Measurements from ENCODE around the gene SMIM38.

SMIM38 gene

DNA sequence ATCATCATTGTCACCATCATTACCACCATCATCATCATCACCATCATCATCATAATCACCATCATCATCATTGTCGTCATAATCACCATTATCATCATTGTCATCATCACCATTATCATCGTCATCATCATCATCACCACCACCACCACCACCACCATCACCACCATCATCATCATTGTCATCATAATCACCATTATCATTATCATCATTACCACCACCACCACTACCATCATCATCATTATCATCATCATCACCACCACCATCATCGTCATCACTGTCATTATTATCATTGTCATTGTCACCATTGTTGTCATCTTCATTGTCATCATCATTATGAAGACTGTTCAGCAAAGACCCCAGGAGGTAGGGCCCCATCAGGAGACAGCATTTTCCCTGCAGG is 33.3 kb downstream of the SMIM38 start:
- DNase-seq, result no peak

- DNase-seq, result no peak
Observed at GRCh38 chr11:69190796-69191536, 35.2 kb downstream of the SMIM38 start.

DNA sequence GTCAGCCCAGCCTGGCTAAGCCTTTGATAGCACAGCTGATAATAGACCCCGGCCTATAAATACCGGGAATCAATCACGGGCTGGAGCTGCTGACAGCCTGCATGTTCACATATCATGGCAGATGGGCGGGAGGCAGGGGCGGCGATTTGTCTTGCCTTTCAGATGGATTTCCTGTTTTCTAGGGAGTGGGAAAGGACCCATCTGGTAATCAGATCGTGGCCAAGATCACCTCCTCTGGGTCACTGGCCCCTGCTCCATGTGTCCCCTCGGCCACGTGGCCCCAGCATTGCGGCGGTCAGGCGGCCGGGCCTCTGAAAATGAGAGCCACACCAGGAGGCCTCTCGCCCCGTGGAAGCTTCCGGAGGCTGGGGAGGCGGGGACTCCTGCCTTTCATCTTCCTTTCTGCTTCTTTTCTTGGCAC is 36.6 kb downstream of the SMIM38 start:
- DNase-seq, result no peak

DNA sequence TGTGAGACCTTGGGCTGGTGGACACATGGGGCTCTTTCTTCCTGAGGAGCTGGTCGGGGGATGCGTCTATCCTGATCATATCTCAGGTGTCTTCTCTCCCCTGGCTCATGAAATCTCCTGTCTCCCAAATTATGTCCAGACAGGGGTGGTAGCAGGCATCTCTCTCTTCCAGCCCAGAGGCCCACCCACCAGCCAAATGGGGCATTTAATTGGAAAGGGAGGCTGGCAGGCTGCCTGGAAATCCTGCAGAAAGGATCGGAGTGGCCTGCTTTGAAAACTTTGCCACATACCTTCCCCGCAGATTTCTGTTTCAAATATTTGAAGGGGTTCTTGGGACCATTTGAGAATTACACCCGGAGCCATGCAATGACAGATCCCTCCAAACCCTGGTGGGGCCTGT is 37.4 kb downstream of the SMIM38 start:
- no peak for DNase-seq

- no peak for DNase-seq
Observed at GRCh38 chr11:69193629-69194028, 37.9 kb downstream of the SMIM38 start.

DNA sequence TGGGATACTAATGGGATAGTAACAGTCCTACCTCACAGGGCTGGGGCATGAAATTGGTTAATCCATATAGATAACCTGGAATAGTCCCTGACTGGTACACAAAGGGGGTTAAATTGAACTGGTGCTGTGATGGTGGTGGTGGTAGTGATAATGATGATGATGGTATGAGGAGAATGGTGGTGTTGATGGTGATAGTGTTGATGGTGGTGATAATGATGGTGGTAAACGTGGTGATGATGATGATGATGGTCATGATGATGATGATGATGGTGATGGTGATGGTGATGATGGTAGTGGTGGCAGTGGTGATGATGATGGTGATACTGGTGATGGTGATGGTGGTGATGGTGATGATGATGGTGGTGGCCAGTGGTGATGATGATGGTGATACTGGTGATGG is 38.7 kb downstream of the SMIM38 start:
- DNase-seq, result no peak

DNA sequence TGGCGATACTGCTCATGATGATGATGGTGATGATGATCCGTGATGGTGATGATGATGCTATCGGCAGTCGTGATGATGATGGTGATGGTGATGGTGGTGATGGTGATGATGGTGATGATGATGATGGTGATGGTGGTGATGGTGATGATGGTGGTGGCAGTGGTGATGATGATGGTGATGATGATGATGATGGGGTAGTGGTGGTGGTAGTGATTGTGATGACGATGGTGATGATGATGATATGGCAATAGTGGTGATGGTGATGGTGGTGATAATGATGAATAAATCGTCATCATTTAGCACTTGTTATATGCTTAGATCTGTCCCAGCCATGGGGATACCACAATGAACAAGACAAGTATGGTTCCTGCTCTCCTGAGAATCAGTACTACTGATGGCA is 39.2 kb downstream of the SMIM38 start:
- no peak for DNase-seq

DNA sequence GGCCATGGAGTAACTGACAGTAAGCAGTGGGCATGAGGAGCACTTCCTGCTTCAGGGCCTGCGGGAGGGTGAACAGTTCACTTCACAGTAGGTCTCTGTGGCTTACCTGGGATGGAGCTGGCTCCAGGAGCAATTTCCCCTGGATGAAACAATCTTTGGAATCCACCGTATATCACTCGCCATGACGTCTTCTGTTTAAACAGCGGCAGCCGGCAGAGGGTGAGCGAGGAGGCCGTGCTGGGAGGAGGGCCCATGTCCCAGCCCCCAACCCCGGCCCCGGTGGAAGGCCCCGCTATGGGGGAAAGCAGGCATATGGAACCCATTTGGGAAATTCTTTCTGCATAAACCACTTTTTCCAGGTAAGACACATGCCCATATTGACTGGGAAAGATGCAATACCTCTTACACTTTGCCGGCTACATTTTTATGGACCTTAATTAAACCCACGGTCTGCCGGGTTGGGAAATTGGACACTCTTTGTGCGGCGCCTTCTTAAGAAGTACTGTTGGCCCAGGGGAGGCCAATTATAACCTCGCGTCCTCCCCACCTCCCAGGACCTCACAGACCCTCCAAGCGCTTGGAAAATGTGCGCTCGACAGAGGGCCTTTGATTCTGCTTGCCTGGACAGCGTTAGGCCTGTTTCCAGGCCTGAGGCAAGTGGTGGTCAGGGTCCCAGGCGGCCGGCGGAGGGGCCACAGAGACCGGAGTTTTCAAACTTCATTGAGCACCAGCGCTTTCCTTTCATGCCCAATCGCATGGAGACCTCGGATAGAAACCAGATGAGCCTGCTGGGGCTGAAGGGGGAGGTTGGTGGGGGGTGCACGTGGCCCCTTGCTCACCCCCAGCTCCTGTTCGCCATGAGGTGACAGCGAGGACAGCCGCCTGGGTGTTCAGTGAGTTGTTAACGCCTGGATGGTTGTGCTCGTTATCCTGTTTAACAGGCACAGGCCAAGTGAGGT is 40.4 kb downstream of the SMIM38 start:
- DNase-seq, result no peak

- DNase-seq, result no peak
Observed at GRCh38 chr11:69196783-69197169, 41.0 kb downstream of the SMIM38 start.

GRCh38 chr11:69198891-69199582 is 43.3 kb downstream of the SMIM38 start:
- no peak for DNase-seq

GRCh38 chr11:69199583-69200315 is 44.0 kb downstream of the SMIM38 start:
- no peak for DNase-seq

- DNase-seq, result no peak
Observed at GRCh38 chr11:69200331-69201065, 44.8 kb downstream of the SMIM38 start.

GRCh38 chr11:69201066-69201365 is 45.3 kb downstream of the SMIM38 start:
- DNase-seq, result no peak

- no peak for DNase-seq
Observed at GRCh38 chr11:69201764-69202370, 46.1 kb downstream of the SMIM38 start.

DNA sequence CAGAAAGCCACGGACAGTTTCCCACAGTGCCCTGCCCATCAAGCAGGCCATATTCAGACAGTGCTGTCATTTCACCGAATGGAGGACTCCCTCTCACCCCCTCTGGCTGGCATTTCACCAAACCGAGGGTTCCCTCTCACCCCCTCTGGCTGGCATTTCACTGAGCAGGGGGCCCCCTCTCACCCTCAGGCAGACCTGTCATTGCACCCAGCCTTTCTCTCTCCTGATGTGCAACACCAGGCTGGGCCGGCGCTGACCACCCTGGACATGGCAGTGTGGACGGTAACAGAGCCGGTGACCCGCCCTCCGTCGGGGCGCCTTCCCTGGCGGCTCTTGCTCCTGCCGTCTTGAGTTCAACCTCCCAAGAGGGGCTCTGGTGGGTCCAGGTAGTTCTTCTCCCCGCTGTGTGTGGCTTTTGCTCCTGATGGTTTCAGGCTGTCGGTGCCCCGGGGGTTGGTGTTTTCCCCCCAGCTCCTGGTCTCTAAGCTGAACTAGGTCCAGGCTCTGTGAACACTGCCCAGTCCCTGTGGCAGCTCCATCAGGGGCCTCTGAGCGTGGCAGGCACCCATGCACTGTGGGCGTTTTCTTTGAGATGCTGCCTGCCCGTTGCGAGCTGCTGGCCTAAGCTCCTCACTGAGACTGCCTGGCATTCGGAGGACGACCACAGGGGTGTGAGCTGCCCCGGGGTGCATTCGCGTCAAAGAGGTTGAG is 46.9 kb downstream of the SMIM38 start:
- no peak for DNase-seq

- DNase-seq, result no peak
Observed at GRCh38 chr11:69203381-69203780, 47.6 kb downstream of the SMIM38 start.

DNA sequence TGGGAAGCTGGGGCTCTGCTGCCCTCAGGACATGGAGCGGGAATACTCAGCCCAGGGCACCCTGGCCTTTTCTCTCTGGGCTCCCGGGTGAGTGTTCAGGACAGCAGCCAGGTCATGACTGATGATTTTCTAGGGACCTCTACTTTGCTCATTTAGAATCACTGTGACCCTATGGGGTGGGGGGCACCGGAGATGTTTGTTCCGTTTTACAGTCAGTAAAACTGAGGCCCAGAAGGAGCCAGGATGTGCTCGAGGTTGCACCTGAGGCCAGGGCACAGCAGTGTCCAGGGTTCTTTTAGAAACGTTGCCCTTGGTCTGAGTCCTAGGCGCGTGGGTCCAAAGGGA is 48.1 kb downstream of the SMIM38 start:
- DNase-seq, result no peak

DNA sequence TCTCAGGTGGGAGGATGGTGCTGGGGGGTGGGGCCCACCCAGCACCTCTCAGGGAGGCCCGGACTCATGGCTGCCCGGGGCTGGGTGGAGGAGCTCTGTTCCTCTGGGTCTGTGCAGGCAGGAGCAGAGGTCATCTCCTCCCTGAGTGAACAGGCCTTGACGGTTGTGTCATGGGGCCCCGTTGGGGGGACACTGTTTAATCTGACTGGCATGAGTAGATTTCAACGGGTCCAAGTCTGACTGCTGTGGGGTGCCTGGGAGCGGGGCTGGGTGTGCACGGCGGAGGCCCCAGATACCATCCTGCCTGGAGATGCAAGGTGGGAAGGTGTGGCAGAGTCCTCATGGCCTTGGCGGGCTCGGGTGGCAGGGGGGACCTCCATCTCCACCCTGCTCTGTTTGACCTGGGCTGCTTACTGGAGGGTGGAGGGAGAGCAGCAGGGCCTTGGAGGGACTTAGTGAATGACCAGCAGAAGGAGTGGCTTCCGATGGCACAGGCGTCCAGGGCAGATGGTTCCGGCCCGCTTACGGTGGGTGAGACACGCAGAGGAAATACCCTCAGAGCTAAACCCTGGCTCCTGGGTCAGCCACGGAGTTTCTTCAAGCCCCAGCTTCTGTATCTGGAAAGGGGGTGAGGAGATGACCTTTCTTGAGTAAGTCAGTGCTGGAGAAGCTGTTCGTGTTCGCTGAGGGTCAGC is 48.7 kb downstream of the SMIM38 start:
- DNase-seq, result no peak

- no peak for DNase-seq
Observed at GRCh38 chr11:69204941-69205742, 49.4 kb downstream of the SMIM38 start.
